HG03066 (cell line): Measurements from ENCODE around the gene CCDC86.

Experiments used
- ATAC-seq: cut with Tn5 transposase; IDR thresholded peaks from one replicate; pipeline ENCODE4 v1.9.1; 2021; ENCODE audit warnings: low read depth; ENCODE audit not compliant: unreplicated experiment

Gene CCDC86

DNA sequence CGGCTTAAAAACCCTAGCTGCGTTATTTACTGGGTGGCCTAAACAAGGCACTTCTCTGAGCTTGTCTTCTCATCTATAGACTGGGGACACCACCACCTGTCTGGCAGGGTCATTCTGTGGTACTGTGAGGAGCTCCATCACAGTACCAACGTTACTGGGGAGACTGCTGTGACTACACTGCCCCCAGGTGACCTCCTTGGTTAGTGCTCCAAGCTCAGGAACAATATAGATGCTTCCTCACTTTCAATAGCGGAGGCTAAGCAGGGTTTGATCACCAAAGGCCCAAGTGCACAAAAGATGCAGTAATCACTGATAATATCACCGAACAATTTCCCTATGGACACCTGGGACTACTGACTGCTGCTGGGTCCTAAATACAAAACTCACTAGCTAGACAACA, 45.6 kb downstream of the CCDC86 start:
- ATAC-seq = no peak

GRCh38 chr11:60889869-60890311, 48.0 kb downstream of the CCDC86 start:
- ATAC-seq = no peak

GRCh38 chr11:60890696-60891095, 48.8 kb downstream of the CCDC86 start:
- ATAC-seq = no peak

GRCh38 chr11:60891103-60891741, 49.3 kb downstream of the CCDC86 start:
- ATAC-seq = no peak

DNA sequence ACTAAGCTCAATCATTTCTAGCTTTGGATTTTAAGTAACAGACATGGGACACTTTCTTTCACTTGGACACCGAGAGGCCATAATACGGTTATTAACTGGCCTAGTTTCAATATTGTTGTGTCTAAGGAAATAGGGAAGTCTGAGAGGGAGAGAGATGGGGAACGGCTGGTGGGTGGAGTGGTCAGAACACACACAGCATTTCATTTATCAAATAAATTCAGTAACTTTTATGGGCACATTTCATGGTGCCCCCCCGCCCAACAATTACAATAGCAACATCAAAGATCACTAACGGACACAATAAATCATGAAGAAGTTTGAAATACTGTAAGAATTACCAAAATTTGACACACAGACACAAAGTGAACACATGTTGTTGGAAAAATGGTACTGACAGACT, 53.8 kb downstream of the CCDC86 start:
- no peak for ATAC-seq

DNA sequence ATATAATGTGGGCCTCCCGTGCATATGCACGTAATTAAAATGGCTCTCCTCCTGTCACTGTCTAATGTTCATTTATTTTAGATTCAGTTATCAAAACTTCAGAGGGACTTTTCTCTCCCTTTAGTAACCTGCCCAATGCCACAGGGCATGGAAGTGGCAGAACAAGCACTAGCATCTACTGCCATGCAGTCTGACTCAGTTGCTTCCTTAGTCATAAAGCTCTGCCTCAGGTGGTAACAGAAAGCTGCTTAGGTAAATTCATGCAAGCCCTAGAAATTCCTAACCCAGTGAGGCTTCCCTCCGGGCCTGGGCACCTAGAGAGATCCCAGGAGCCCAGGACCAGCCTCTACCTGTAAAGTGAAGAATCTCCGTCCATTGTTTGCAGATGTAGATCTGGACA, 55.6 kb downstream of the CCDC86 start:
- ATAC-seq = no peak

DNA sequence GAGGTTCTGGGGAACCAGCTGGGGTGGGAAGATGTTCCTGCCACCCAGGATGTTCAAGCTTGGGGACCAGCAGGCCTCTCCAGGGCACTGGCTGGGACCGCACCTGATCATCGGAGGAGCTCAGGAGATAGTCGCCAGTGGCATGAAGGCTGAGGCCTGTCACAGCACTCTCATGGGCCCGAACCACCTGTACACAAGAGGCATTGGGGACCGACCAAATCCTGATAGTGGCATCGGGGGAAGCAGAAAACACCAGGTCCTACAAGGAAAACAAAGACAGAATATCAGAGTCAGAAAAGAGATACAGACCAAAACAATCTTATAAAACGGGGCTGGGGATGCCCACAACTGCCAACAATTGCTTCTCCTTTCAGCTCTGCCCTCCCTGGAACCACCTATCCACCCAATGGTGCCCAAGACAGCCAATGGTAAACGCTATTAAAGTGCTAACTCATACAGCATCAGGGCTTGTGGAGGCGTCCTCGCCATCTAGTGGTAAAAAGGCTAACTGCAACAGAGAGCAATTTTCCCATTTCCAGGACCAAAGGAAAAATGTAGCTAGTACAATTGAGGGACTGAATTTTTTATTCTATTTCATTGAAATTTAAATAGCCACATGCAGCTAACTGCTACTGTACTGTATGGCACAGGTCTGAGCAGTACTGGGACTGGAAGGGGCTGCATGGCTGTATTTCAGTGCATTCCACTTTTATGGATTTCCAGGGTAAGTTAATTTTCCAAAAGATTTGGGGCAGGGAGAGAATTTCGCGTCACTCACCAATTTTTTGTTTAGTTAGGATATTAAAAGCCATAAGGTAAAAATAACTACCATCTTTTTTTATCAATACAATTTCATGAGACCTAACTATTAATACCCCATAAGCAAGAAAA, 57.4 kb downstream of the CCDC86 start:
- ATAC-seq = no peak

DNA sequence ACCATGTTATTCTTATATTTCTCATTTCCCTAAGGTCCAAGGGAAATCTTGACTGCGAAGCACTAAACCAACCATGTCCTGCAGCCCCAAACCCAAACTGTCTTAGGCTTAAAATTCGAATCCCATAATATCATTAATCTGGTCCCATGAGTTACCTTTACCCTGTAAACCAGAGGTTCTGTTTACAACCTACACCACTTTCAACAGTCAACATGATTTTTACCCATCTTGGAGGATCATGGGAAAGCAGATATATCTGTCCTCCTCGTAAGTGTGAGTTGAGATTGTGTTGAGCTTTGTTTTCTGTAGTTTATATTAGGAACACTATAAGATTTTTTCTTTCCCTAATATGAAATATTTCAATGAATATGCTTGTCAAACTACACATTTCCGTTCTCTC, 58.1 kb downstream of the CCDC86 start:
- ATAC-seq = no peak
